ENCODE results near the gene WDR35. TPM values are rescaled to one million over a fixed set of nuclear protein-coding genes. Genes with fewer than 3 reads are reported as not detected.

The WDR35 gene
- 1 to 10 TPM; 5.0 to 8.3 TPM for total RNA-seq

DNA sequence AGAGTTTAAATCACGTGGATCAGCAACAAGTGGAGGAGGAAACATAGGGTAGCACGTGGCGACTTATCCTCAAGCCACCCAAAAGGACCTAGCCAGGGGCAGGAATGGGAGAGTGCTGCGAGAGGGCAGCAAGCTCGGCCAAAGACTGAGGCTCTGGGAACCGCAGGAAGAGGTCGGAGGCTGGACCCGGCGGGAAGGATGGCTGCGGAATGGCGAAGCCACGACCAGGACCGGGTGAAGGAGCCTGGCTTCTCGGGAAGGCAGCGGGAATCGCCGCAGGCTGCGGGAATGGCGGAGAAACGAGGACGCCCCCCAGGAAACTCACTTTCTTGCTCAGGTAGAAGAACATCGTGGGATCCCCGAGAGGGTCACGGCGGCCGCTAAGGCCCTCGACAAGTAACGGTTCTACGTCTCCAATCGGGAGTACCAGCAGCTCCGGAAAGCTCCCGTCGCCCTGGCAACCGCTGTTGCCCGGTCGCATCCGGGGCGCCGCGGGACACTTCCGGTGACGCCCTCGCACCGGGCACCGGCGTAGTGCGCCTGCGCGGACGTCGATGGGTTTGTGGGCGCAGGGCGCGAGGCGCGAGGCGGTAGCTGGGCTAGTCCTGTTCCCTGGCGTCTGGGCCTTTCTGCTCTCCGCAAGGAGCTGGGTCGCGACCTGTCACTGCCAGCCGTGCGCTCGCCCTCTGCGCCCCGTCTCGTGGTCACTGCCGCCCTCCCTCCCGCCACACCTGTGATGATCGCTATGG, at the start of gene WDR35:
Gene WDR35, minus strand, starts transcription at position 439 of the 749 bp plus-strand sequence. Its CDS starts 90 bp downstream, at position 349.
- peaks cover 7% of the 10 kb centered on the region for H3K4me1 Mint-ChIP-seq
- peaks cover 16% of the 10 kb centered on the region for H3K27me3 Mint-ChIP-seq
- peak within 1 kb of the TSS; percentile 91 for H3K27ac Mint-ChIP-seq
- peak within 1 kb of the TSS; percentile 93 for H3K4me3 Mint-ChIP-seq
- H3K36me3 Mint-ChIP-seq (ENCODE audit: low read depth): peaks cover 9% of the 10 kb centered on the region
- ATAC-seq (replicated peaks): peak; percentile 98
- no peaks in the 10 kb centered on the region for H3K9me3 Mint-ChIP-seq

- no peak for ATAC-seq (replicated peaks)
- H3K27ac Mint-ChIP-seq: no peak overlapping the region
- H3K4me3 Mint-ChIP-seq: no peak overlapping the region
- no peaks in the 10 kb centered on the region for H3K9me3 Mint-ChIP-seq
- H3K4me1 Mint-ChIP-seq: peaks cover 9% of the 10 kb centered on the region
- H3K27me3 Mint-ChIP-seq: no peaks in the 10 kb centered on the region
- H3K36me3 Mint-ChIP-seq (ENCODE audit: low read depth): peaks cover 90% of the 10 kb centered on the region
Measured at GRCh38 chr2:20037660-20038059, 47.8 kb upstream of the WDR35 start.

GRCh38 chr2:20035955-20036666, 46.2 kb upstream of the WDR35 start:
- Mint-ChIP-seq H3K36me3 (ENCODE audit: low read depth) (peaks cover 100% of the 10 kb centered on the region), H3K9me3 (no peaks in the 10 kb centered on the region), H3K27me3 (no peaks in the 10 kb centered on the region), H3K27ac (no peak overlapping the region), H3K4me3 (no peak overlapping the region), H3K4me1 (peaks cover 9% of the 10 kb centered on the region)
- ATAC-seq (replicated peaks): no peak

- Mint-ChIP-seq H3K36me3 (ENCODE audit: low read depth) (peaks cover 100% of the 10 kb centered on the region), H3K27me3 (no peaks in the 10 kb centered on the region), H3K4me3 (no peak overlapping the region), H3K4me1 (peaks cover 9% of the 10 kb centered on the region), H3K9me3 (no peaks in the 10 kb centered on the region), H3K27ac (no peak overlapping the region)
- ATAC-seq (replicated peaks): no peak
Measured at GRCh38 chr2:20034821-20035220, 44.9 kb upstream of the WDR35 start.

GRCh38 chr2:20034218-20034617, 44.3 kb upstream of the WDR35 start:
- H3K36me3 Mint-ChIP-seq (ENCODE audit: low read depth): peaks cover 100% of the 10 kb centered on the region
- no peaks in the 10 kb centered on the region for H3K27me3 Mint-ChIP-seq
- no peak for ATAC-seq (replicated peaks)
- H3K4me3 Mint-ChIP-seq: no peak overlapping the region
- H3K27ac Mint-ChIP-seq: no peak overlapping the region
- peaks cover 3% of the 10 kb centered on the region for H3K9me3 Mint-ChIP-seq
- H3K4me1 Mint-ChIP-seq: peaks cover 9% of the 10 kb centered on the region

- Mint-ChIP-seq H3K4me3 (no peak overlapping the region), H3K27me3 (no peaks in the 10 kb centered on the region), H3K4me1 (peaks cover 9% of the 10 kb centered on the region), H3K27ac (no peak overlapping the region), H3K9me3 (peaks cover 4% of the 10 kb centered on the region), H3K36me3 (ENCODE audit: low read depth) (peaks cover 100% of the 10 kb centered on the region)
- ATAC-seq (replicated peaks): no peak
Measured at GRCh38 chr2:20033322-20033721, 43.4 kb upstream of the WDR35 start.

DNA sequence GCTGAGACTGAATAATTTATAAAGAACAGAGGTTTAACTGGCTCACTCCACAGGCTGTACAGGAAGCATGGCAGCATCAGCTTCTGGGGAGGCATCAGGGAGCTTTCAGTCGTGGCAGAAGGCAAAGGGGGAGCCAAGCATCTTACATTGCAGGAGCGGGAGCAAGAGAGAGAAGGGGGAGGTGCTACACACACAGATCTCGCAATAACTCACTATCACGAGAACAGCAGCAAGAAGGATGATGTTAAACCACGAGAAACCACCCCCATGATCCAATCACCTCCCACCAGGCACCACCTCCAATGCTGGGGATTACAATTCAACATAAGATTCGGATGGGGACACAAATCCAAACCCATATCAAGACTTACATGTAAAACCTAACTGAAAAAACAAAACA, 40.3 kb upstream of the WDR35 start:
- no peaks in the 10 kb centered on the region for H3K4me1 Mint-ChIP-seq
- no peaks in the 10 kb centered on the region for H3K27me3 Mint-ChIP-seq
- H3K9me3 Mint-ChIP-seq: peaks cover 4% of the 10 kb centered on the region
- ATAC-seq (replicated peaks): no peak
- no peak overlapping the region for H3K4me3 Mint-ChIP-seq
- no peak overlapping the region for H3K27ac Mint-ChIP-seq
- H3K36me3 Mint-ChIP-seq (ENCODE audit: low read depth): peaks cover 78% of the 10 kb centered on the region

GRCh38 chr2:20027705-20028434, 38.0 kb upstream of the WDR35 start:
- Mint-ChIP-seq H3K27ac (no peak overlapping the region), H3K4me1 (no peaks in the 10 kb centered on the region), H3K27me3 (no peaks in the 10 kb centered on the region), H3K36me3 (ENCODE audit: low read depth) (peaks cover 55% of the 10 kb centered on the region), H3K4me3 (no peak overlapping the region), H3K9me3 (peaks cover 4% of the 10 kb centered on the region)
- no peak for ATAC-seq (replicated peaks)

- no peak for ATAC-seq (replicated peaks)
- Mint-ChIP-seq H3K9me3 (peaks cover 4% of the 10 kb centered on the region), H3K27me3 (no peaks in the 10 kb centered on the region), H3K36me3 (ENCODE audit: low read depth) (peaks cover 49% of the 10 kb centered on the region), H3K4me3 (no peak overlapping the region), H3K4me1 (no peaks in the 10 kb centered on the region), H3K27ac (no peak overlapping the region)
Measured at GRCh38 chr2:20027260-20027677, 37.4 kb upstream of the WDR35 start.

DNA sequence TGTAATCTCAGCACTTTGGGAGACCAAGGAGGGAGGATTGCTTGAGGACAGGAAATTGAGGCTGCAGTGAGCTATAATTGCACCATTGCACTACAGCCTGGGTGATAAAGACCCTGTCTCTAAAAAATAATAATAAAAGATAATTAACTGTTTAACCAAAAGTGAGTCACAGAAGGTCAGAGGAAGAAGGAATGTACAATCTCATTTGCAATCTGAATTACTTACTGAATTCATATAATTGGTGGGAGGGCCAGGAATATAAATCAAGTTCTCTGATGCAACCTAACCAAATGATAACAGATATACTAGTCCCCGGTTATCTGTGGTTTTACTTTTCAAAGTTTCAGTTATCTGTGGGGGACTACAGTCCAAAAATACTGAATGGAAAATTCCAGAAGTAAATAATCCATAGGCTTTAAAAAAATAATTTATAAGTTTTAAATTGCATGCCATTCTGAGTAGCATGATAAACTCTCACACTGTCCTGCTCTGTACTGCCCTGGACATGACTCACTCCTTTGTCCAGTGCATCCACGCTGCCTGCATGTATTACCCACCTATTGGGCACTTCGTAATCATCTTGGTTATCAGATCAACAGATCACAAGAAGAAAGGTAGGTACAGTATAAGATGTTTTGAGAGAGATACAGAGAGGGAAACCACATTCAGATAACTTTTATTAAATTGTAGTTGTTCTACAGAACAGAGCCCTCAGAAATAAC, 35.3 kb upstream of the WDR35 start:
- peaks cover 28% of the 10 kb centered on the region for H3K36me3 Mint-ChIP-seq (ENCODE audit: low read depth)
- no peaks in the 10 kb centered on the region for H3K27me3 Mint-ChIP-seq
- no peak overlapping the region for H3K27ac Mint-ChIP-seq
- no peak overlapping the region for H3K4me3 Mint-ChIP-seq
- peaks cover 18% of the 10 kb centered on the region for H3K9me3 Mint-ChIP-seq
- no peak for ATAC-seq (replicated peaks)
- no peaks in the 10 kb centered on the region for H3K4me1 Mint-ChIP-seq

GRCh38 chr2:20023688-20024087, 33.8 kb upstream of the WDR35 start:
- Mint-ChIP-seq H3K9me3 (peaks cover 17% of the 10 kb centered on the region), H3K36me3 (ENCODE audit: low read depth) (peaks cover 13% of the 10 kb centered on the region), H3K27me3 (no peaks in the 10 kb centered on the region), H3K27ac (no peak overlapping the region), H3K4me1 (no peaks in the 10 kb centered on the region), H3K4me3 (no peak overlapping the region)
- ATAC-seq (replicated peaks): peak; percentile 50

DNA sequence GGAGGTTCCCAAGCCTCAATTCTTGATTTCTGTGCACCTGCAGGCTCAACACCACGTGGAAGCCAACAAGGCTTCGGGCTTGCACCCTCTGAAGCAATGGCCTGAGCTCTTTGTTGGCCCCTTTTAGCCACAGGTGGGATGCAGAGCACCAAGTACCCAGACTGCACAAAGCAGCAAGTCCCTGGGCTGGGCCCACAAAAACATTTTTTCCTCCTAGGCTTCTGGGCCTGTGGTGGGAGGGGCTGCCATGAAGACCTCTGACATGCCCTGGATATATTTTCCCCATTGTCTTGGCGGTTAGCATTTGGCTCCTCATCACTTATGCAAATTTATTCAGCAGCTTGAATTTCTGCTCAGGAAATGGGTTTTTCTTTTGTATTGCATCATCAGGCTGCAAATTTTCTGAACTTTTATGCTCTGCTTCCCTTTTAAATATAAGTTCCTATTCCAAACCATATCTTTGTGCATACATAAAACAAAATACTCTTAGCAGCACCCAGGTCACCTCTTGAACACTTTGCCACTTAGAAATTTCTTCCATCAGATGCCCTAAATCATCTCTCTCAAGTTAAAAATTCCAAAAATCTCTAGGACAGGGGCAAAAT, 31.6 kb upstream of the WDR35 start:
- ATAC-seq (replicated peaks): no peak
- Mint-ChIP-seq H3K27ac (no peak overlapping the region), H3K4me1 (no peaks in the 10 kb centered on the region)

GRCh38 chr2:20019747-20020146, 29.8 kb upstream of the WDR35 start:
- Mint-ChIP-seq H3K9me3 (peaks cover 17% of the 10 kb centered on the region), H3K27ac (no peak overlapping the region), H3K4me1 (no peaks in the 10 kb centered on the region), H3K36me3 (ENCODE audit: low read depth) (no peaks in the 10 kb centered on the region), H3K27me3 (no peaks in the 10 kb centered on the region), H3K4me3 (no peak overlapping the region)
- ATAC-seq (replicated peaks): no peak

More for the DNA sequence above, 31.6 kb upstream of the WDR35 start:
- no peak overlapping the region for H3K4me3 Mint-ChIP-seq
- H3K27me3 Mint-ChIP-seq: no peaks in the 10 kb centered on the region
- H3K9me3 Mint-ChIP-seq: peaks cover 17% of the 10 kb centered on the region
- no peaks in the 10 kb centered on the region for H3K36me3 Mint-ChIP-seq (ENCODE audit: low read depth)

Data from activated T-helper 17 cell treated with anti-CD3 and anti-CD28 coated beads, Interleukin-2, amount 50 U/mL, for 72 hours (primary cell).